AG10803 (cell line): ENCODE results near the gene EIF4EBP2.

Experiments used
- DNase-seq: peaks from one replicate; pipeline ENCODE4 v3.0.0; 2010; ENCODE audit warnings: low read depth
- H3K4me3 ChIP-seq: 2 replicates; pipeline ENCODE4 v1.5.1; 2011; ENCODE audit warnings: mild to moderate bottlenecking, low read length, control low read depth
- CTCF ChIP-seq: conservative IDR thresholded peaks from 2 replicates; pipeline ENCODE4 v1.5.1; 2011; ENCODE audit warnings: mild to moderate bottlenecking, low read length, control low read depth, inconsistent platforms

Gene EIF4EBP2, protein sequence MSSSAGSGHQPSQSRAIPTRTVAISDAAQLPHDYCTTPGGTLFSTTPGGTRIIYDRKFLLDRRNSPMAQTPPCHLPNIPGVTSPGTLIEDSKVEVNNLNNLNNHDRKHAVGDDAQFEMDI

DNA sequence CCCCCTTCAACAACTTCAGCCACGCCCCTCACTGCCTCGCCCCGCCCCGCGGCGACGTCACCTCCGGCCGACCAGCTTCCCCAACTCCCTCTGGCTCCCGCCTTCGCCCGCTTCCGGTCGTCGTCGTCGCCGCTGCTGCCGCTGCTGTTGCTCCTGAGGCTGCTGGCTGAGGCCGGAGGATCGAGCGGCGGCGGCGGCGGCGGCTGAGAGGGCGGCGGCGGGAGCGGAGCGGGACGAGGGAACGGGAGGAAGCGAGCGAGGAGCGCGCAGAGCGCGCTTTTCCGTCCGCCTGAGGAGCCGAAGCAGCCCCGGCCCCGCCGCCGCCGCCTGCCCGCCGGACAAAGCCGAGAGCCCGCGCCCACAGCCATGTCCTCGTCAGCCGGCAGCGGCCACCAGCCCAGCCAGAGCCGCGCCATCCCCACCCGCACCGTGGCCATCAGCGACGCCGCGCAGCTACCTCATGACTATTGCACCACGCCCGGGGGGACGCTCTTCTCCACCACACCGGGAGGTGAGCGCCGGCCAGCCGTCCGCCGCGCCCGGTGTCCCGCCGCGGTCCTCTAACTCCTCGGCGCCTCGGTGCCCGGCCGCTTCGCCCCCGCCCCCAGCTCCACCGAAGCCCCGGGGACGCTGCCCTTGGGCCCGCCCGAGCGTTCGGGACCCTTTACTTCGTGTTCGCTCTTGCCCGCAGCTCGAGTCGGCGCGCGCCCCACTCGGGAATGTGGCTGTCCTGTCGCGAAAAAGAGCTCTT lies at the start of gene EIF4EBP2:
Gene EIF4EBP2 (plus strand): TSS at position 110 of the 751 bp plus-strand sequence. CDS start 257 bp downstream, at position 367.
- DNase-seq, result peak; percentile 95
- TF ChIP-seq CTCF, result no peak
- peak within 1 kb of the TSS; percentile 96 for H3K4me3 ChIP-seq

DNA sequence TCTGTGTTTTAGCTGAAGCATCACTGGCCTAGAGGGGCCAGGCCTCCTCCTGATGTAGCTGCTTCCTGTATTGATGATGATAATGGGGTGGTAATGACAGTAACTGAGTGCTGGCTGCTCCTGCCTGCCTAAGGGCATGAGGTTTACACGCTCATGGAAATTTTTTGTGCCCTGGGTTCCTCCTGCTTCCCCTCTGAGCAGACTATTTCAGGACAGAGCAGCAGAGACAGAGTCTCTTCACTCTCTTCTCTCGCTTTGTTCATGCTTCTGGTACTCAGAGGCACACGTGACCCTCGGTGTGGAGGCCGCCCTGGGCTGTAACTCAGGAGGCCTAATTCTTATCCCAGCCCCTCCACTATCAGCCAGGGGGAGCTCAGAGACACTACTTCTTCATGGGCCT lies 49.4 kb upstream of the EIF4EBP2 start:
- no peak for TF ChIP-seq CTCF
- no peak for DNase-seq
- H3K4me3 ChIP-seq, result no peak overlapping the region

- DNase-seq, result no peak
- TF ChIP-seq CTCF, result no peak
- no peak overlapping the region for H3K4me3 ChIP-seq
Observed at GRCh38 chr10:70355051-70356021, 48.6 kb upstream of the EIF4EBP2 start.

- DNase-seq, result peak; percentile 12
- H3K4me3 ChIP-seq, result no peak overlapping the region
- no peak for TF ChIP-seq CTCF
Observed at GRCh38 chr10:70357565-70357964, 46.4 kb upstream of the EIF4EBP2 start.

DNA sequence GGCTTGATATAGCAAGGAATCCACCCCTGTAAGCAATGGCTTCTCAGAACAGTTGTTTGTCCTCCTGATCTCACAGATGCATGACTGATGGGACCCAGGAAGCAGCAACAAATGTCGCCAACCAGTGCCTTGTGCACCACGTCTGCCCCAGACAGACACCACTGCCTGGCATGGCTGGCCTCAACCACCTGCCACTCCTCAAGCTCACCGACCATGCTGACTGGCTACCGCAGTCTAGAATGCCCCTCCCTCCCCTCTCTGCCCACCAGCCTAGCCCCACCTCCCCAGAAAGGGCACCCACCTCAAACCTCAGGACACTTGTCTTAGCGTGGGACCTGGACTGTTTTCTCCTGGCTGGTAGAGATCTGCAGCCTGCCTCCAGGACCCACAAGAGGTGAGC lies 45.5 kb upstream of the EIF4EBP2 start:
- H3K4me3 ChIP-seq, result no peak overlapping the region
- no peak for TF ChIP-seq CTCF
- DNase-seq, result no peak

DNA sequence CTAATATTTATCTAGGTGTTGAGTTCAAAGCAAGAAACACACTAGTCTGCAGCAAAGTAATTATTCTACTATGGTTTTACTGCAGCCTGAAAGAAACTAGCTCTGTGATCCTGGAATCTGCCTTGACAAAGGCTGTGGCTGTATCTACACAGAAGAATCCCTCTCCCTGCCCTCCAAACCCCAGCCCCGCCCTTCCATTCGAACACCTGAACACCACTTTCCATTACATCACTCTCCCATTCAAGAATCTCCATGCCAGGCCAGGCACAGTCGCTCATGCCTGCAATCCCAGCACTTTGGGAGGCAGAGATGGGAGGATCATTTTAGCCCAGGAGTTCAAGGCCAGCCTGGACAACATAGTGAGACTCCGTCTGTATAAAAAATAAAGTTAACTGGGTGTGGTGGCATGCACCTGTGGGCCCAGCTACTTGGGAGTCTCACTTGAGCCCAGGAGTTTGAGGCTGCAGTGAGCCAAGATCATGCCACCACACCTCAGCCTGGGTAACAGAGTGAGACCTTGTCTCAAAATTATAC lies 44.9 kb upstream of the EIF4EBP2 start:
- H3K4me3 ChIP-seq, result no peak overlapping the region
- no peak for TF ChIP-seq CTCF
- DNase-seq, result no peak
